H1 (cell line): Measurements from ENCODE around the gene CRELD1.

Experiments used
- ATF3 ChIP-seq: IDR thresholded peaks from 2 replicates; pipeline ENCODE4 v1.6.1; 2011; ENCODE audit warnings: low read depth, mild to moderate bottlenecking, low read length; ENCODE audit not compliant: insufficient read depth
- CREB1 ChIP-seq: IDR thresholded peaks from 2 replicates; pipeline ENCODE4 v1.6.1; 2012; ENCODE audit warnings: inconsistent platforms
- CTCF ChIP-seq, 3 experiments: IDR thresholded peaks; 1 replicate in 2 of 3; 2 replicates in 1 of 3; pipeline versions ENCODE4 v1.5.1 to v1.6.1; 2011; ENCODE audit warnings: low read length in 3 of 3, mild to moderate bottlenecking in 3 of 3, inconsistent platforms in 2 of 3, low read depth in 1 of 3, moderate library complexity in 1 of 3; ENCODE audit not compliant: insufficient read depth in 1 of 3; ENCODE audit errors: control extremely low read depth in 1 of 3
- E2F6 ChIP-seq: IDR thresholded peaks from 2 replicates; pipeline ENCODE4 v1.6.1; 2012; ENCODE audit warnings: inconsistent platforms
- EP300 ChIP-seq, 2 experiments: IDR thresholded peaks; 1 replicate in 1 of 2; 2 replicates in 1 of 2; pipeline ENCODE4 v1.6.1; 2011 to 2012; ENCODE audit warnings: low read depth in 2 of 2, low read length in 2 of 2, mild to moderate bottlenecking in 2 of 2, borderline replicate concordance in 1 of 2, inconsistent platforms in 1 of 2, moderate library complexity in 1 of 2
- GTF2F1 ChIP-seq: IDR thresholded peaks from 2 replicates; pipeline ENCODE4 v1.6.1; 2012; ENCODE audit warnings: low read depth, low read length, improper control_type of control experiment, borderline replicate concordance
- POLR2A ChIP-seq, 2 experiments: IDR thresholded peaks; 1 replicate in 1 of 2; 2 replicates in 1 of 2; pipeline ENCODE4 v1.6.1; 2011; ENCODE audit warnings: low read depth in 2 of 2, low read length in 2 of 2, mild to moderate bottlenecking in 2 of 2; ENCODE audit errors: control extremely low read depth in 1 of 2

DNA sequence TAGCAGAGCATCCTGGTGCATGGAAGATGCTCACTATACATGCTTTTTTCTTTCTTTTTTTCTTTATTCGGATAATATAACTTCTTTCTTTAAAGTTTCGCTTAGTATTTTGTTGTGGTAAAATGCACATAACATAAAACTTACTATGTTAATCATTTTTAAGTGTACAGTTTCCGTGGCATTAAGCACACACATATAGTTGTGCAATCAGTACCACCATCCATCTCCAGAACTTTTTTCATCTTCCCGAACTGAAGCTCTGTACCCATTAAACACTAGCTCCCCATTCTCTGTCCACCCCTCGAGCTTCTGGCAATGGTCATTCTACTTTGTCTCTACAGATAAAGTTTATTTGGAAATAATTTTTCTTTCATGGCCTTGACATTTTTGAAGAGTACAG, 44.2 kb upstream of the CRELD1 start:
- no peak for TF ChIP-seq ATF3
- TF ChIP-seq CTCF (IDR thresholded peaks at IDR 0.05; ENCODE audit: control extremely low read depth in 1 of 3, insufficient read depth in 1 of 3, low read depth in 1 of 3, low read length in 3 of 3) = no peak
- no peak for TF ChIP-seq E2F6
- no peak for TF ChIP-seq GTF2F1
- TF ChIP-seq CREB1 = no peak
- TF ChIP-seq POLR2A (IDR thresholded peaks at IDR 0.05; ENCODE audit: control extremely low read depth in 1 of 2, low read depth in 2 of 2, low read length in 2 of 2) = no peak
- TF ChIP-seq EP300 (IDR thresholded peaks at IDR 0.05; ENCODE audit: borderline replicate concordance in 1 of 2, low read depth in 2 of 2, low read length in 2 of 2) = no peak
